GM19023 (cell line): ENCODE results near the gene HBS1L.

ENCODE experiments used
- ATAC-seq: cut with Tn5 transposase; IDR thresholded peaks from one replicate; pipeline ENCODE4 v1.9.1; 2021; ENCODE audit warnings: mild to moderate bottlenecking, moderate library complexity; ENCODE audit not compliant: unreplicated experiment

HBS1L gene

GRCh38 chr6:134921276-134921675 lies 133.3 kb downstream of the HBS1L start:
- ATAC-seq: no peak

- ATAC-seq: no peak
Measured at GRCh38 chr6:134920422-134920821, 134.2 kb downstream of the HBS1L start.

GRCh38 chr6:134918418-134918961 lies 136.1 kb downstream of the HBS1L start:
- ATAC-seq: no peak

DNA sequence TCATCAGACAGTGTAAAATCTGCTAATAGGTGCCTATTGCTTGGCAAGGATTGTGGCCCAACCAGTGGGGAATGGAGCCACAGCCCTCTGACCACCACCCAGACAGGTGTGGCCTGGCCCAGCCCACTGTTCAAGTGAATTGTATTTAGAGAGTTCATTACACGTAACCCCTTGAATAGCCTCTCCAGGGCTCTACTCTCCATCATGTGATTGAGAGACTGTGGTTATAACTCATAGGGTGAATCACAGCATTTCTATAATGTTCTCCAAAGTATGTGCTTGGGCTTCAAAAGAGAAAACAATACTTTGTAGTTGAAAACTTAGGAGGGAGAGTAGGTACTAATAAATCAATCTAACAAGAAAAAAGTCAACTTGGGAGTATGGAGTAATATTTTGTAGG lies 143.1 kb downstream of the HBS1L start:
- ATAC-seq: no peak

DNA sequence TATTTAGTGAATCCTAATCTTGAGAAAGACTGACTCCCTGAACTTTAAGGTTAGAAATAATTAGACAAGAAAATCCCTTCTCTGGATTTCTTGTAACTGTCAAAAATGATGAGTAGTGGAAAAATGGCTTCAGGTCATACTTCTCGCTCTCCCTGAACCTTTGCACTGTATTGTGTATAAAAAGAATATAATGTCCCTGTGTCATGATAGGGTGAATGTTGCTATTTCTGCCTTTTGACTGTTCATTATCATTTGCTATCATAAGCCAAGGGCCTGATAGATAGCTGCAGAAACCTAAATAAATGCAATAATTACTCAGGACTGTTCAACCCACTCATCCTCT lies 144.1 kb downstream of the HBS1L start:
- no peak for ATAC-seq
